Activated B cell treated with CpG ODN at 0.5 μM for 24 hours (primary cell): Measurements from ENCODE around the gene MED13. TPM values are rescaled to one million over a fixed set of nuclear protein-coding genes. Genes with fewer than 3 reads are reported as not detected.

Experiments used
- ATAC-seq: fragments of 200-7000 bp; cut with Tn5 transposase; one replicate; pipeline ENCODE4 v1.10.0; 2021; ENCODE audit warnings: low read depth, mild to moderate bottlenecking, moderate library complexity
- CTCF ChIA-PET: fragments of 350-600 bp; sonication (Branson Sonifier 250); formaldehyde crosslinking; loops from one replicate; lab custom pipeline; 2021; ENCODE audit warnings: antibody characterized with exemption; lab: Charles Lee
- POLR2A ChIA-PET: fragments of 350-600 bp; sonication (Branson Sonifier 250); formaldehyde crosslinking; loops from one replicate; lab custom pipeline; 2021; ENCODE audit warnings: antibody characterized with exemption; lab: Charles Lee
- DNase-seq: peaks from one replicate; pipeline ENCODE4 v3.0.0; 2022
- H3K27ac Mint-ChIP-seq: one replicate; pipeline ENCODE4 v1.8.0; 2020; ENCODE audit warnings: mixed read lengths
- H3K27me3 Mint-ChIP-seq: one replicate; pipeline ENCODE4 v1.8.0; 2021; ENCODE audit warnings: mixed read lengths
- H3K36me3 Mint-ChIP-seq: one replicate; pipeline ENCODE4 v1.8.0; 2021; ENCODE audit warnings: low read depth, mixed read lengths
- H3K4me1 Mint-ChIP-seq: one replicate; pipeline ENCODE4 v1.8.0; 2021; ENCODE audit warnings: mixed read lengths
- H3K4me3 Mint-ChIP-seq: one replicate; pipeline ENCODE4 v1.8.0; 2020; ENCODE audit warnings: mild to moderate bottlenecking, mixed read lengths
- H3K9me3 Mint-ChIP-seq: one replicate; pipeline ENCODE4 v1.8.0; 2020; ENCODE audit warnings: mixed read lengths
- intact Hi-C: fragments of 100-400 bp; cut with micrococcal nuclease; formaldehyde crosslinking; loops from one replicate; pipeline ENCODE4 v1.15.1; 2024
- total RNA-seq: library from RNA; stranded (reverse); gene quantifications from 2 replicates; pipeline ENCODE4 v1.2.3, GENCODE V29; 2022
- TF ChIP-seq, protein P1 (sequence below): fragments of 200-600 bp; IDR thresholded peaks from one replicate; pipeline ENCODE4 v1.8.0; 2022; ENCODE audit warnings: antibody characterized with exemption, mild to moderate bottlenecking

Gene MED13
- total RNA-seq, 1 donor from 2014 or later, result 101 TPM

DNA sequence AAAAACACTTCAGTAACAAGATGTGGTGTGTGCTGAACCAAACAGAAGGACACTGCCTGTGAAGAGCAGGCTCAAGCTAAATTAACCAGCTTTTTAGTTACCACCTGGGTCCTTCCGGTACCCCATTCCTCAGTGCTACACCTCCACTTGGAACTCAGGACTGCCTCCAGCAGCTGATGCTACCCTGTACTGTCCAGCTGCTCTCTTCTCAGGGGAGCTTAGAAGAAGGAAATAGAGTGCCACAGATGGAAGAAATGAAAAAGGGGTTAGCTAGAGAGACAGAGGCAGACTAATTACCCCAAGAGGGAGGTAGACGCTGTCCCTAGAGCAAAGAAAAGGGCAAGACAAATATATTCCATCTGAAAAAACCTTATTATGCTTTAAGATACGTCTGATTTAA is 5.7 kb downstream of the MED13 start:
- no peaks in the 10 kb centered on the region for H3K27me3 Mint-ChIP-seq
- no peak overlapping the region for H3K4me3 Mint-ChIP-seq
- intact Hi-C loops, result no loop called here
- H3K36me3 Mint-ChIP-seq, result peaks cover 74% of the 10 kb centered on the region
- peaks cover 59% of the 10 kb centered on the region for H3K4me1 Mint-ChIP-seq
- ChIA-PET POLR2A (no interaction called here), CTCF (interaction anchor here (0.7 to 2.0 kb wide), 2 partner anchors 37 to 50 kb away, joined by 3 to 12 read pairs; no protein-coding TSS in a partner anchor)
- ATAC-seq, result no peak
- TF ChIP-seq, protein P1, sequence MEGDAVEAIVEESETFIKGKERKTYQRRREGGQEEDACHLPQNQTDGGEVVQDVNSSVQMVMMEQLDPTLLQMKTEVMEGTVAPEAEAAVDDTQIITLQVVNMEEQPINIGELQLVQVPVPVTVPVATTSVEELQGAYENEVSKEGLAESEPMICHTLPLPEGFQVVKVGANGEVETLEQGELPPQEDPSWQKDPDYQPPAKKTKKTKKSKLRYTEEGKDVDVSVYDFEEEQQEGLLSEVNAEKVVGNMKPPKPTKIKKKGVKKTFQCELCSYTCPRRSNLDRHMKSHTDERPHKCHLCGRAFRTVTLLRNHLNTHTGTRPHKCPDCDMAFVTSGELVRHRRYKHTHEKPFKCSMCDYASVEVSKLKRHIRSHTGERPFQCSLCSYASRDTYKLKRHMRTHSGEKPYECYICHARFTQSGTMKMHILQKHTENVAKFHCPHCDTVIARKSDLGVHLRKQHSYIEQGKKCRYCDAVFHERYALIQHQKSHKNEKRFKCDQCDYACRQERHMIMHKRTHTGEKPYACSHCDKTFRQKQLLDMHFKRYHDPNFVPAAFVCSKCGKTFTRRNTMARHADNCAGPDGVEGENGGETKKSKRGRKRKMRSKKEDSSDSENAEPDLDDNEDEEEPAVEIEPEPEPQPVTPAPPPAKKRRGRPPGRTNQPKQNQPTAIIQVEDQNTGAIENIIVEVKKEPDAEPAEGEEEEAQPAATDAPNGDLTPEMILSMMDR, result no peak
- no peak for DNase-seq
- H3K9me3 Mint-ChIP-seq, result no peaks in the 10 kb centered on the region
- H3K27ac Mint-ChIP-seq, result no peak overlapping the region

DNA sequence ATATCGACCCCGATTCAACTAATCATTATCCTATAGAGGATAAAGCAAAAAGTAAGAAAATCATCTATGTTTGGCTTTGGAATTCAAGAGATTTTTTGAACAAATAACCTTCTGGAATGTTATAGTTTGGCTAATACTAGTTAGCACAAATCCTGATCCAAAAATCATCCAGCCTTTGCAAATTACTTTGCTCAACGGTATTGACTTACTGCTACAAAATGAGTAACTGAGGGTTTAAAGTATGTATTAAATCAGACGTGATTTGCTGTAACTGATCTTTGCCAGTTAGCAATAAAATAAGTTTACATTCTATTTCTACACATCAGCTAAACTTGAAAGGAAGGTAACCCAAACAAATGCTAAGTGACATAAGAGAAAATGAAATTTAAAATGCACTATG is 6.5 kb downstream of the MED13 start:
- DNase-seq, result no peak
- H3K27ac Mint-ChIP-seq, result no peak overlapping the region
- no peaks in the 10 kb centered on the region for H3K9me3 Mint-ChIP-seq
- ATAC-seq, result no peak
- TF ChIP-seq, protein P1, result no peak
- POLR2A ChIA-PET, result no interaction called here
- H3K4me3 Mint-ChIP-seq, result no peak overlapping the region
- no peaks in the 10 kb centered on the region for H3K27me3 Mint-ChIP-seq
- peaks cover 68% of the 10 kb centered on the region for H3K36me3 Mint-ChIP-seq
- CTCF ChIA-PET, result interaction anchor here (2.0 kb wide), 1 partner anchor 51 kb away, joined by 12 read pairs; no protein-coding TSS in a partner anchor
- intact Hi-C loops, result no loop called here
- H3K4me1 Mint-ChIP-seq, result peaks cover 52% of the 10 kb centered on the region

DNA sequence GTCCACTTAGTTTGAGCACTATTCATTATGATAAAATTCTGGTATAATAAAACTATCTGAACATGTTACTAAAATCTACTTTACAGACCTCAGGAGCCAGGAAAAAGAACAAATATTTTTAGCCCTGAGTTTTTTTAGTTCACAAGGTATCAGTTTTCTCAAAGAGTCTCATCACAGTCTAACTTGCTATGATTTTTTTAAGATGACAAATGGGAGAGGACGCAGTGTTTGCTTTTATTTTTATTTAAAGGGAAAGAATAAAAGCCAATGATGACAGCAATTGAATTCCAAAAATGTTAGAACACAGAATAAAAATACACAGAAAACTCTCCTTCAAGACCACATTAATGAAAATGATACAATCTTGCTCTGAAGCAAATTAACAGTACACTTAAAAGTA is 7.4 kb downstream of the MED13 start:
- CTCF ChIA-PET, result no interaction called here
- DNase-seq, result no peak
- Mint-ChIP-seq H3K36me3 (peaks cover 66% of the 10 kb centered on the region), H3K27ac (no peak overlapping the region), H3K27me3 (no peaks in the 10 kb centered on the region), H3K4me1 (peaks cover 44% of the 10 kb centered on the region), H3K9me3 (no peaks in the 10 kb centered on the region), H3K4me3 (no peak overlapping the region)
- no peak for ATAC-seq
- intact Hi-C loops, result no loop called here
- TF ChIP-seq, protein P1, result no peak
- POLR2A ChIA-PET, result no interaction called here

DNA sequence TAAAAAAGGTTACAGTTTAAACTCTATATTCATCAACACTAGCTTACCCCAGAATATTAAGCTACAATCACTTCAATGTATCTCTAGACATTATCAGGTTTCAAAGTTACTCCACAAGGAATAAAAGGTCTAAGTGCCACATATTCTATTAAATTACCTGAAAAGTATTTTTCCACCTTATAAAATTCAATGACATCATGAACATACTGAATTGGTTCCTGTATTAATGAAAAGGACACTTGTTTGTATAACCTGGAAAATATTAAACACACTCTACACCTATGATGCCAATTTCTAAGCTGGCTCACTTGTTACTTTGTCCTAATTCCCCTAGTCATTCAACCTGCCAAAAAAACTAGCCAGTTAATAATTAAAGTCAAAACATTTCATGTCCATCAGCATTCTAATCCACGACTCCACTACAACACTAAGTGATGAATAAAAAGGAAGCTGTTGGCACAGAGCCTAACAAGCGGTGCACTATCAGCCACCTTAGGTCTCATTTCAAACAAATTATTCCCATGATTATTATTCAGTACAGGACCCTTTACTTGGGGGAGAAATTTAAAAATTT is 12.2 kb downstream of the MED13 start:
- H3K36me3 Mint-ChIP-seq, result peaks cover 65% of the 10 kb centered on the region

DNA sequence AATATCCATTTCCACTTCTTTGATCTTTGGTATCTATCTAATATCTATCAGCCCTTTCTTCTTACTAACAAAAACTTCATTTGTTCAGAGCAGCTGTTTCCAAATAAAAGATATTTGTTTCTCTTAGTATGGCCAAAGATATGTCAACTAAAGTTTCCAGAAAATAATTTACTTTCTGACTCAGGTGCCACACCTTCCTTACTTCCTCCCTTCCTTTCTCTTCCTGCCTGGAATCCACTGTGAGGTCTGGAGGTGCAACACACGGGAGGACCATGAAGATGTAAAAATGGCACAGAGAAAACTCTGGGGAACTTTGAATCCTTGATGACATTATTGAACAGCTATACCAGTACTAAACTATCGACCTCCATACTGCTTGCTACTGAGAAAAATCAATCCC is 14.0 kb downstream of the MED13 start:
- peaks cover 17% of the 10 kb centered on the region for H3K4me1 Mint-ChIP-seq
- POLR2A ChIA-PET, result no interaction called here
- ATAC-seq, result no peak
- H3K27ac Mint-ChIP-seq, result no peak overlapping the region
- no peak for DNase-seq
- TF ChIP-seq, protein P1, result no peak
- CTCF ChIA-PET, result interaction anchor here (1.4 kb wide), 1 partner anchor 58 kb away, joined by 4 read pairs; no protein-coding TSS in a partner anchor
- peaks cover 64% of the 10 kb centered on the region for H3K36me3 Mint-ChIP-seq
- H3K27me3 Mint-ChIP-seq, result no peaks in the 10 kb centered on the region
- H3K4me3 Mint-ChIP-seq, result no peak overlapping the region
- H3K9me3 Mint-ChIP-seq, result no peaks in the 10 kb centered on the region
- intact Hi-C loops, result no loop called here

More for the DNA sequence above, 12.2 kb downstream of the MED13 start:
- no peaks in the 10 kb centered on the region for H3K9me3 Mint-ChIP-seq
- peaks cover 28% of the 10 kb centered on the region for H3K4me1 Mint-ChIP-seq
- ChIA-PET CTCF (interaction anchor here (1.2 to 3.5 kb wide), 2 partner anchors 13 to 57 kb away, joined by 4 to 21 read pairs; no protein-coding TSS in a partner anchor), POLR2A (interaction anchor here (0.6 to 1.2 kb wide), 2 partner anchors 11 to 370 kb away, joined by 3 to 4 read pairs; no protein-coding TSS in a partner anchor)
- TF ChIP-seq, protein P1, result no peak
- no peaks in the 10 kb centered on the region for H3K27me3 Mint-ChIP-seq
- no peak for DNase-seq
- intact Hi-C loops, result no loop called here
- ATAC-seq, result no peak
- H3K4me3 Mint-ChIP-seq, result no peak overlapping the region
- no peak overlapping the region for H3K27ac Mint-ChIP-seq
